Central memory CD8-positive, alpha-beta T cell (primary cell): ENCODE measurements around the gene SPARCL1.
"Not testable (repeated sequence)": the region's sequence is repeated elsewhere in the genome, so short reads cannot be mapped to it uniquely, and the experiment has no call there.

Source experiments
- ATAC-seq: fragments of 150-1000 bp; cut with Tn5 transposase; replicated peaks from 2 replicates; pipeline ENCODE4 v1.10.0; 2022; ENCODE audit warnings: mild to moderate bottlenecking, moderate FRiP score, moderate number of reproducible peaks; ENCODE audit not compliant: poor library complexity, severe bottlenecking; ENCODE audit errors: extremely low read depth
- DNase-seq, 2 donors: peaks; one replicate each; pipeline ENCODE4 v3.0.0; 2021; ENCODE audit warnings: low spot score in 2 of 2
- H3K27ac Mint-ChIP-seq: one replicate; pipeline ENCODE4 v1.8.0; 2022; ENCODE audit warnings: low read depth, mild to moderate bottlenecking, moderate library complexity, mixed read lengths
- H3K27me3 Mint-ChIP-seq: one replicate; pipeline ENCODE4 v1.8.0; 2022; ENCODE audit warnings: mixed read lengths
- H3K36me3 Mint-ChIP-seq: one replicate; pipeline ENCODE4 v1.8.0; 2022; ENCODE audit warnings: mild to moderate bottlenecking, moderate library complexity, mixed read lengths; ENCODE audit not compliant: insufficient read depth
- H3K4me1 Mint-ChIP-seq: one replicate; pipeline ENCODE4 v1.8.0; 2022; ENCODE audit warnings: mixed read lengths
- H3K4me3 Mint-ChIP-seq: one replicate; pipeline ENCODE4 v1.8.0; 2022; ENCODE audit warnings: mild to moderate bottlenecking, moderate library complexity, mixed read lengths
- H3K9me3 Mint-ChIP-seq: one replicate; pipeline ENCODE4 v1.8.0; 2022; ENCODE audit warnings: mixed read lengths

Gene SPARCL1

GRCh38 chr4:87490664-87491369, 38.4 kb downstream of the SPARCL1 start:
- Mint-ChIP-seq H3K4me1 (no peaks in the 10 kb centered on the region), H3K36me3 (no peaks in the 10 kb centered on the region), H3K9me3 (peaks cover 6% of the 10 kb centered on the region), H3K27ac (no peak overlapping the region), H3K27me3 (no peaks in the 10 kb centered on the region), H3K4me3 (no peak overlapping the region)
- DNase-seq: no peak
- no peak for ATAC-seq

GRCh38 chr4:87489678-87490077, 39.5 kb downstream of the SPARCL1 start:
- H3K27me3 Mint-ChIP-seq: no peaks in the 10 kb centered on the region
- no peaks in the 10 kb centered on the region for H3K4me1 Mint-ChIP-seq
- no peak for DNase-seq

GRCh38 chr4:87488666-87489065, 40.5 kb downstream of the SPARCL1 start:
- H3K9me3 Mint-ChIP-seq, DNase-seq, ATAC-seq, H3K36me3 Mint-ChIP-seq, H3K27me3 Mint-ChIP-seq, H3K4me3 Mint-ChIP-seq, H3K4me1 Mint-ChIP-seq, H3K27ac Mint-ChIP-seq: not testable (repeated sequence)

More at GRCh38 chr4:87489678-87490077, 39.5 kb downstream of the SPARCL1 start:
- Mint-ChIP-seq H3K36me3 (no peaks in the 10 kb centered on the region), H3K27ac (no peak overlapping the region), H3K9me3 (peaks cover 6% of the 10 kb centered on the region), H3K4me3 (no peak overlapping the region)
- ATAC-seq: no peak

GRCh38 chr4:87483247-87483646, 45.9 kb downstream of the SPARCL1 start:
- H3K27me3 Mint-ChIP-seq, ATAC-seq, H3K9me3 Mint-ChIP-seq, H3K36me3 Mint-ChIP-seq, H3K4me1 Mint-ChIP-seq, H3K27ac Mint-ChIP-seq, H3K4me3 Mint-ChIP-seq, DNase-seq: not testable (repeated sequence)

GRCh38 chr4:87481377-87481776, 47.8 kb downstream of the SPARCL1 start:
- no peaks in the 10 kb centered on the region for H3K9me3 Mint-ChIP-seq
- no peaks in the 10 kb centered on the region for H3K36me3 Mint-ChIP-seq
- no peak overlapping the region for H3K4me3 Mint-ChIP-seq
- no peak overlapping the region for H3K27ac Mint-ChIP-seq
- H3K4me1 Mint-ChIP-seq: no peaks in the 10 kb centered on the region
- H3K27me3 Mint-ChIP-seq: no peaks in the 10 kb centered on the region
- ATAC-seq (no peak), DNase-seq (no peak)

- Mint-ChIP-seq H3K9me3 (no peaks in the 10 kb centered on the region), H3K36me3 (no peaks in the 10 kb centered on the region), H3K27me3 (no peaks in the 10 kb centered on the region), H3K4me3 (no peak overlapping the region), H3K27ac (no peak overlapping the region), H3K4me1 (no peaks in the 10 kb centered on the region)
- no peak for ATAC-seq
- no peak for DNase-seq
Observed at GRCh38 chr4:87478732-87479250, 50.4 kb downstream of the SPARCL1 start.

- H3K36me3 Mint-ChIP-seq: no peaks in the 10 kb centered on the region
- no peak for ATAC-seq
- no peak overlapping the region for H3K27ac Mint-ChIP-seq
- no peaks in the 10 kb centered on the region for H3K4me1 Mint-ChIP-seq
- no peaks in the 10 kb centered on the region for H3K9me3 Mint-ChIP-seq
- no peak for DNase-seq
- H3K4me3 Mint-ChIP-seq: no peak overlapping the region
- no peaks in the 10 kb centered on the region for H3K27me3 Mint-ChIP-seq
Observed at GRCh38 chr4:87476934-87477333, 52.2 kb downstream of the SPARCL1 start.

GRCh38 chr4:87469390-87469789, 59.8 kb downstream of the SPARCL1 start:
- Mint-ChIP-seq H3K36me3 (no peaks in the 10 kb centered on the region), H3K4me1 (no peaks in the 10 kb centered on the region), H3K27ac (no peak overlapping the region), H3K9me3 (no peaks in the 10 kb centered on the region), H3K4me3 (no peak overlapping the region), H3K27me3 (no peaks in the 10 kb centered on the region)
- ATAC-seq (no peak), DNase-seq (no peak)

GRCh38 chr4:87465739-87466366, 63.3 kb downstream of the SPARCL1 start:
- no peaks in the 10 kb centered on the region for H3K27me3 Mint-ChIP-seq
- no peak overlapping the region for H3K27ac Mint-ChIP-seq
- H3K4me3 Mint-ChIP-seq: no peak overlapping the region
- no peaks in the 10 kb centered on the region for H3K36me3 Mint-ChIP-seq
- no peaks in the 10 kb centered on the region for H3K4me1 Mint-ChIP-seq
- no peak for ATAC-seq
- no peak for DNase-seq
- no peaks in the 10 kb centered on the region for H3K9me3 Mint-ChIP-seq

- no peaks in the 10 kb centered on the region for H3K9me3 Mint-ChIP-seq
Observed at GRCh38 chr4:87462102-87462501, 67.1 kb downstream of the SPARCL1 start.

GRCh38 chr4:87461281-87461700, 67.9 kb downstream of the SPARCL1 start:
- H3K27ac Mint-ChIP-seq: no peak overlapping the region
- H3K4me3 Mint-ChIP-seq: no peak overlapping the region
- H3K36me3 Mint-ChIP-seq: peaks cover 3% of the 10 kb centered on the region
- H3K9me3 Mint-ChIP-seq: no peaks in the 10 kb centered on the region
- H3K27me3 Mint-ChIP-seq: no peaks in the 10 kb centered on the region
- ATAC-seq: no peak
- H3K4me1 Mint-ChIP-seq: no peaks in the 10 kb centered on the region
- DNase-seq: no peak

More at GRCh38 chr4:87462102-87462501, 67.1 kb downstream of the SPARCL1 start:
- DNase-seq: no peak
- H3K4me1 Mint-ChIP-seq: no peaks in the 10 kb centered on the region
- no peak for ATAC-seq
- H3K4me3 Mint-ChIP-seq: no peak overlapping the region
- H3K27me3 Mint-ChIP-seq: no peaks in the 10 kb centered on the region
- peaks cover 3% of the 10 kb centered on the region for H3K36me3 Mint-ChIP-seq
- no peak overlapping the region for H3K27ac Mint-ChIP-seq

- H3K36me3 Mint-ChIP-seq: peaks cover 11% of the 10 kb centered on the region
- H3K9me3 Mint-ChIP-seq: no peaks in the 10 kb centered on the region
- no peaks in the 10 kb centered on the region for H3K27me3 Mint-ChIP-seq
- no peak for ATAC-seq
- no peaks in the 10 kb centered on the region for H3K4me1 Mint-ChIP-seq
- H3K27ac Mint-ChIP-seq: no peak overlapping the region
- H3K4me3 Mint-ChIP-seq: no peak overlapping the region
- DNase-seq: no peak
Observed at GRCh38 chr4:87458913-87459312, 70.3 kb downstream of the SPARCL1 start.

- ATAC-seq (no peak), DNase-seq (no peak)
- peaks cover 32% of the 10 kb centered on the region for H3K36me3 Mint-ChIP-seq
- no peaks in the 10 kb centered on the region for H3K27me3 Mint-ChIP-seq
- H3K27ac Mint-ChIP-seq: no peak overlapping the region
- no peak overlapping the region for H3K4me3 Mint-ChIP-seq
- H3K9me3 Mint-ChIP-seq: no peaks in the 10 kb centered on the region
- no peaks in the 10 kb centered on the region for H3K4me1 Mint-ChIP-seq
Observed at GRCh38 chr4:87451537-87451936, 77.6 kb downstream of the SPARCL1 start.
